Measurements from ENCODE around the gene FRAT2.

Gene FRAT2

GRCh38 chr10:97314671-97315070 is 19.9 kb downstream of the FRAT2 start:
- Histone ChIP-seq H3K27me3 (ENCODE audit: insufficient read depth, insufficient read length) (peaks cover 10% of the 10 kb centered on the region), H3K4me3 (ENCODE audit: insufficient read length, low read depth) (no peak overlapping the region), H3K9ac (ENCODE audit: insufficient read length, low read depth) (no peak overlapping the region), H3K36me3 (ENCODE audit: insufficient read depth, insufficient read length, low read length) (no peaks in the 10 kb centered on the region), H3K4me1 (ENCODE audit: insufficient read depth, insufficient read length) (no peaks in the 10 kb centered on the region), H3K9me3 (ENCODE audit: insufficient read depth, low read length) (no peaks in the 10 kb centered on the region)
- TF ChIP-seq SUZ12 (IDR thresholded peaks at IDR 0.05; ENCODE audit: extremely low read depth, insufficient read depth, insufficient read length) (no peak), ZNF274 (IDR thresholded peaks at IDR 0.05; ENCODE audit: low read depth, low read length) (no peak), YY1 (IDR thresholded peaks at IDR 0.05; ENCODE audit: insufficient read depth, insufficient read length) (no peak)
- no peak for DNase-seq (ENCODE audit: low read depth, low spot score)

GRCh38 chr10:97312897-97313296 is 21.6 kb downstream of the FRAT2 start:
- Histone ChIP-seq H3K27me3 (ENCODE audit: insufficient read depth, insufficient read length) (peaks cover 10% of the 10 kb centered on the region), H3K36me3 (ENCODE audit: insufficient read depth, insufficient read length, low read length) (no peaks in the 10 kb centered on the region), H3K9ac (ENCODE audit: insufficient read length, low read depth) (no peak overlapping the region), H3K4me3 (ENCODE audit: insufficient read length, low read depth) (no peak overlapping the region), H3K4me1 (ENCODE audit: insufficient read depth, insufficient read length) (no peaks in the 10 kb centered on the region), H3K9me3 (ENCODE audit: insufficient read depth, low read length) (no peaks in the 10 kb centered on the region)
- TF ChIP-seq ZNF274 (IDR thresholded peaks at IDR 0.05; ENCODE audit: low read depth, low read length) (no peak), SUZ12 (IDR thresholded peaks at IDR 0.05; ENCODE audit: extremely low read depth, insufficient read depth, insufficient read length) (no peak), YY1 (IDR thresholded peaks at IDR 0.05; ENCODE audit: insufficient read depth, insufficient read length) (no peak)
- no peak for DNase-seq (ENCODE audit: low read depth, low spot score)

GRCh38 chr10:97311111-97311626 is 23.4 kb downstream of the FRAT2 start:
- no peaks in the 10 kb centered on the region for H3K9me3 ChIP-seq (ENCODE audit: insufficient read depth, low read length)
- H3K4me3 ChIP-seq (ENCODE audit: insufficient read length, low read depth): no peak overlapping the region
- no peak for TF ChIP-seq SUZ12 (IDR thresholded peaks at IDR 0.05; ENCODE audit: extremely low read depth, insufficient read depth, insufficient read length)
- TF ChIP-seq YY1 (IDR thresholded peaks at IDR 0.05; ENCODE audit: insufficient read depth, insufficient read length): no peak
- no peak for TF ChIP-seq ZNF274 (IDR thresholded peaks at IDR 0.05; ENCODE audit: low read depth, low read length)
- no peak for DNase-seq (ENCODE audit: low read depth, low spot score)
- H3K27me3 ChIP-seq (ENCODE audit: insufficient read depth, insufficient read length): peaks cover 4% of the 10 kb centered on the region
- H3K36me3 ChIP-seq (ENCODE audit: insufficient read depth, insufficient read length, low read length): no peaks in the 10 kb centered on the region
- H3K4me1 ChIP-seq (ENCODE audit: insufficient read depth, insufficient read length): no peaks in the 10 kb centered on the region
- H3K9ac ChIP-seq (ENCODE audit: insufficient read length, low read depth): no peak overlapping the region

- Histone ChIP-seq H3K36me3 (ENCODE audit: insufficient read depth, insufficient read length, low read length) (no peaks in the 10 kb centered on the region), H3K9ac (ENCODE audit: insufficient read length, low read depth) (no peak overlapping the region), H3K4me3 (ENCODE audit: insufficient read length, low read depth) (no peak overlapping the region), H3K9me3 (ENCODE audit: insufficient read depth, low read length) (no peaks in the 10 kb centered on the region), H3K4me1 (ENCODE audit: insufficient read depth, insufficient read length) (no peaks in the 10 kb centered on the region), H3K27me3 (ENCODE audit: insufficient read depth, insufficient read length) (no peaks in the 10 kb centered on the region)
- DNase-seq (ENCODE audit: low read depth, low spot score): no peak
- no peak for TF ChIP-seq YY1 (IDR thresholded peaks at IDR 0.05; ENCODE audit: insufficient read depth, insufficient read length)
- no peak for TF ChIP-seq SUZ12 (IDR thresholded peaks at IDR 0.05; ENCODE audit: extremely low read depth, insufficient read depth, insufficient read length)
- no peak for TF ChIP-seq ZNF274 (IDR thresholded peaks at IDR 0.05; ENCODE audit: low read depth, low read length)
Observed at GRCh38 chr10:97307866-97308780, 26.4 kb downstream of the FRAT2 start.

- no peaks in the 10 kb centered on the region for H3K36me3 ChIP-seq (ENCODE audit: insufficient read depth, insufficient read length, low read length)
- no peaks in the 10 kb centered on the region for H3K9me3 ChIP-seq (ENCODE audit: insufficient read depth, low read length)
- no peaks in the 10 kb centered on the region for H3K27me3 ChIP-seq (ENCODE audit: insufficient read depth, insufficient read length)
- no peak for DNase-seq (ENCODE audit: low read depth, low spot score)
- no peak for TF ChIP-seq ZNF274 (IDR thresholded peaks at IDR 0.05; ENCODE audit: low read depth, low read length)
- TF ChIP-seq YY1 (IDR thresholded peaks at IDR 0.05; ENCODE audit: insufficient read depth, insufficient read length): no peak
- no peak for TF ChIP-seq SUZ12 (IDR thresholded peaks at IDR 0.05; ENCODE audit: extremely low read depth, insufficient read depth, insufficient read length)
- no peak overlapping the region for H3K9ac ChIP-seq (ENCODE audit: insufficient read length, low read depth)
- no peaks in the 10 kb centered on the region for H3K4me1 ChIP-seq (ENCODE audit: insufficient read depth, insufficient read length)
- no peak overlapping the region for H3K4me3 ChIP-seq (ENCODE audit: insufficient read length, low read depth)
Observed at GRCh38 chr10:97307441-97307840, 27.1 kb downstream of the FRAT2 start.

GRCh38 chr10:97302088-97302791 is 32.3 kb downstream of the FRAT2 start:
- no peak overlapping the region for H3K4me3 ChIP-seq (ENCODE audit: insufficient read length, low read depth)
- H3K9me3 ChIP-seq (ENCODE audit: insufficient read depth, low read length): no peaks in the 10 kb centered on the region
- H3K9ac ChIP-seq (ENCODE audit: insufficient read length, low read depth): no peak overlapping the region
- TF ChIP-seq ZNF274 (IDR thresholded peaks at IDR 0.05; ENCODE audit: low read depth, low read length) (no peak), YY1 (IDR thresholded peaks at IDR 0.05; ENCODE audit: insufficient read depth, insufficient read length) (no peak), SUZ12 (IDR thresholded peaks at IDR 0.05; ENCODE audit: extremely low read depth, insufficient read depth, insufficient read length) (no peak)
- no peaks in the 10 kb centered on the region for H3K27me3 ChIP-seq (ENCODE audit: insufficient read depth, insufficient read length)
- no peaks in the 10 kb centered on the region for H3K4me1 ChIP-seq (ENCODE audit: insufficient read depth, insufficient read length)
- no peaks in the 10 kb centered on the region for H3K36me3 ChIP-seq (ENCODE audit: insufficient read depth, insufficient read length, low read length)
- DNase-seq (ENCODE audit: low read depth, low spot score): no peak

GRCh38 chr10:97300980-97301379 is 33.5 kb downstream of the FRAT2 start:
- no peak overlapping the region for H3K9ac ChIP-seq (ENCODE audit: insufficient read length, low read depth)

More at GRCh38 chr10:97300980-97301379, 33.5 kb downstream of the FRAT2 start:
- TF ChIP-seq YY1 (IDR thresholded peaks at IDR 0.05; ENCODE audit: insufficient read depth, insufficient read length) (no peak), SUZ12 (IDR thresholded peaks at IDR 0.05; ENCODE audit: extremely low read depth, insufficient read depth, insufficient read length) (no peak), ZNF274 (IDR thresholded peaks at IDR 0.05; ENCODE audit: low read depth, low read length) (no peak)
- DNase-seq (ENCODE audit: low read depth, low spot score): no peak
- H3K4me3 ChIP-seq (ENCODE audit: insufficient read length, low read depth): no peak overlapping the region
- no peaks in the 10 kb centered on the region for H3K9me3 ChIP-seq (ENCODE audit: insufficient read depth, low read length)
- no peaks in the 10 kb centered on the region for H3K27me3 ChIP-seq (ENCODE audit: insufficient read depth, insufficient read length)
- H3K4me1 ChIP-seq (ENCODE audit: insufficient read depth, insufficient read length): no peaks in the 10 kb centered on the region
- no peaks in the 10 kb centered on the region for H3K36me3 ChIP-seq (ENCODE audit: insufficient read depth, insufficient read length, low read length)
